IMR-90 (cell line): Measurements from ENCODE around the gene SLC36A1. TPM values are rescaled to one million over a fixed set of nuclear protein-coding genes. Genes with fewer than 3 reads are reported as not detected.

Experiments used
- ATAC-seq: fragments of 200-7000 bp; cut with Tn5 transposase; 2 replicates; pipeline ENCODE4 v1.9.1; 2020; ENCODE audit warnings: low read depth, mild to moderate bottlenecking, moderate library complexity
- BruUV-seq: library from RNA; stranded (reverse); fragments of 400-500 nt; replicated peaks from 2 replicates; lab custom pipeline; 2021; lab: Mats Ljungman, UMichigan
- CTCF ChIA-PET: fragments of 300-600 bp; formaldehyde crosslinking; extraction: SDS; loops from one replicate; lab custom pipeline; 2021; ENCODE audit warnings: antibody characterized with exemption; lab: Yijun Ruan, JAX
- POLR2A ChIA-PET: fragments of 300-600 bp; sonication (Branson Sonifier 250); formaldehyde crosslinking; loops from one replicate; lab custom pipeline; 2022; ENCODE audit warnings: antibody characterized with exemption; ENCODE audit not compliant: unreplicated experiment; lab: Charles Lee
- DNase-seq: peaks from one replicate; pipeline ENCODE4 v3.0.0; 2013
- H2AFZ ChIP-seq: replicated peaks from 2 replicates; pipeline ENCODE3; 2013; ENCODE audit warnings: low read length, mild to moderate bottlenecking; ENCODE audit not compliant: poor library complexity
- H2AK5ac ChIP-seq: 2 replicates; pipeline ENCODE4 v1.6.1; 2013; ENCODE audit warnings: low read depth, low read length, inconsistent platforms
- H2AK9ac ChIP-seq: replicated peaks from 2 replicates; pipeline ENCODE3; 2013; ENCODE audit warnings: mild to moderate bottlenecking, low read depth, low read length, moderate library complexity; ENCODE audit not compliant: poor library complexity
- H2BK120ac ChIP-seq: 2 replicates; pipeline ENCODE4 v1.6.1; 2013; ENCODE audit warnings: low read depth, low read length, inconsistent platforms
- H2BK15ac ChIP-seq: 3 replicates; pipeline ENCODE4 v1.6.1; 2013; ENCODE audit warnings: low read depth, low read length, inconsistent platforms
- H2BK20ac ChIP-seq: 2 replicates; pipeline ENCODE4 v1.6.1; 2013; ENCODE audit warnings: low read depth, mild to moderate bottlenecking, inconsistent platforms, low read length, moderate library complexity
- H2BK5ac ChIP-seq: 2 replicates; pipeline ENCODE4 v1.6.1; 2013; ENCODE audit warnings: mild to moderate bottlenecking, low read depth, low read length, inconsistent platforms; ENCODE audit not compliant: poor library complexity, severe bottlenecking
- H3K14ac ChIP-seq: replicated peaks from 2 replicates; pipeline ENCODE4 v1.6.1; 2013; ENCODE audit warnings: low read depth, low read length, inconsistent platforms
- H3K18ac ChIP-seq: 2 replicates; pipeline ENCODE4 v1.6.1; 2013; ENCODE audit warnings: low read depth, low read length, control low read depth
- H3K23ac ChIP-seq: 2 replicates; pipeline ENCODE4 v1.6.1; 2013; ENCODE audit warnings: low read depth, low read length, inconsistent platforms
- H3K27ac ChIP-seq: 2 replicates; pipeline ENCODE4 v1.5.1; 2013; ENCODE audit warnings: mild to moderate bottlenecking, control low read depth, low read length; ENCODE audit not compliant: insufficient read depth
- H3K27me3 ChIP-seq: 2 replicates; pipeline ENCODE4 v1.6.1; 2013; ENCODE audit warnings: low read length; ENCODE audit not compliant: control insufficient read depth, insufficient read depth
- H3K36me3 ChIP-seq: 2 replicates; pipeline ENCODE4 v1.6.1; 2013; ENCODE audit warnings: low read length, mixed read lengths; ENCODE audit not compliant: control insufficient read depth, insufficient read depth
- H3K4ac ChIP-seq: 2 replicates; pipeline ENCODE4 v1.6.1; 2013; ENCODE audit warnings: low read depth, low read length, inconsistent platforms
- H3K4me1 ChIP-seq: 2 replicates; pipeline ENCODE4 v1.6.1; 2013; ENCODE audit warnings: low read length, mixed read lengths; ENCODE audit not compliant: control insufficient read depth, insufficient read depth
- H3K4me2 ChIP-seq: 2 replicates; pipeline ENCODE4 v1.6.1; 2013; ENCODE audit warnings: low read depth, mild to moderate bottlenecking, control low read depth, low read length, moderate library complexity
- H3K4me3 ChIP-seq: 2 replicates; pipeline ENCODE4 v1.5.1; 2013; ENCODE audit warnings: low read depth, mild to moderate bottlenecking, control low read depth, low read length, moderate library complexity; ENCODE audit not compliant: insufficient read depth
- H3K56ac ChIP-seq: 2 replicates; pipeline ENCODE4 v1.6.1; 2013; ENCODE audit warnings: low read length, inconsistent platforms; ENCODE audit not compliant: insufficient read depth; ENCODE audit errors: extremely low read depth
- H3K79me1 ChIP-seq, 2 experiments: 2 replicates each; pipeline ENCODE4 v1.6.1; 2013; ENCODE audit warnings: low read length in 2 of 2, inconsistent platforms in 1 of 2, low read depth in 1 of 2
- H3K9ac ChIP-seq: 2 replicates; pipeline ENCODE4 v1.6.1; 2013; ENCODE audit warnings: low read depth, low read length, control low read depth
- H3K9me1 ChIP-seq: 2 replicates; pipeline ENCODE4 v1.6.1; 2013; ENCODE audit warnings: low read length, inconsistent platforms; ENCODE audit not compliant: insufficient read depth
- H3K9me3 ChIP-seq: 2 replicates; pipeline ENCODE4 v1.6.1; 2013; ENCODE audit warnings: low read length; ENCODE audit not compliant: control insufficient read depth, insufficient read depth
- H4K20me1 ChIP-seq: 2 replicates; pipeline ENCODE4 v1.6.1; 2013; ENCODE audit warnings: low read length, inconsistent platforms; ENCODE audit not compliant: insufficient read depth
- H4K5ac ChIP-seq: 2 replicates; pipeline ENCODE4 v1.6.1; 2013; ENCODE audit warnings: mild to moderate bottlenecking, low read depth, low read length, control low read depth
- H4K8ac ChIP-seq, 2 experiments: 2 replicates each; pipeline ENCODE4 v1.6.1; 2013; ENCODE audit warnings: low read depth in 2 of 2, low read length in 2 of 2, control low read depth in 1 of 2, inconsistent platforms in 1 of 2
- H4K91ac ChIP-seq: 2 replicates; pipeline ENCODE4 v1.6.1; 2013; ENCODE audit warnings: low read depth, low read length, inconsistent platforms; ENCODE audit not compliant: insufficient read depth
- CHD1 ChIP-seq: IDR thresholded peaks from 2 replicates; pipeline ENCODE4 v1.6.1; 2012; ENCODE audit warnings: low read depth, low read length, improper control_type of control experiment
- ELK1 ChIP-seq: fragments of 150-350 bp; IDR thresholded peaks from 2 replicates; pipeline ENCODE4 v1.6.1; 2016; ENCODE audit warnings: low read depth, mild to moderate bottlenecking, low read length, moderate library complexity, borderline replicate concordance
- FOS ChIP-seq: fragments of 150-350 bp; IDR thresholded peaks from 2 replicates; pipeline ENCODE4 v1.6.1; 2016; ENCODE audit warnings: low read depth, low read length
- MAZ ChIP-seq: IDR thresholded peaks from 2 replicates; pipeline ENCODE4 v1.6.1; 2012; ENCODE audit warnings: low read depth, mild to moderate bottlenecking, low read length, improper control_type of control experiment, moderate library complexity, borderline replicate concordance
- MXI1 ChIP-seq: IDR thresholded peaks from 2 replicates; pipeline ENCODE4 v1.6.1; 2012; ENCODE audit warnings: low read depth, mild to moderate bottlenecking, low read length, moderate library complexity, borderline replicate concordance
- POLR2A ChIP-seq: IDR thresholded peaks from 2 replicates; pipeline ENCODE4 v1.6.1; 2012; ENCODE audit warnings: mild to moderate bottlenecking, low read depth, low read length
- RAD21 ChIP-seq: IDR thresholded peaks from 2 replicates; pipeline ENCODE4 v1.6.1; 2012; ENCODE audit warnings: low read length, improper control_type of control experiment
- RCOR1 ChIP-seq: IDR thresholded peaks from 2 replicates; pipeline ENCODE4 v1.6.1; 2012; ENCODE audit warnings: mild to moderate bottlenecking, low read length, improper control_type of control experiment; ENCODE audit not compliant: insufficient replicate concordance
- RFX5 ChIP-seq: IDR thresholded peaks from 2 replicates; pipeline ENCODE4 v1.8.0; 2012; ENCODE audit warnings: low read depth, mild to moderate bottlenecking, low read length, moderate library complexity
- SMC3 ChIP-seq: fragments of 150-350 bp; IDR thresholded peaks from 2 replicates; pipeline ENCODE4 v1.6.1; 2016; ENCODE audit warnings: low read depth, mild to moderate bottlenecking, antibody characterized with exemption, low read length, moderate library complexity
- WGBS, 2 experiments: methylation state at CpG; one replicate each; pipeline versions ENCODE4 v1.1.5 to v1.1.7; 2013; ENCODE audit warnings: missing lambda C conversion rate in 2 of 2; ENCODE audit not compliant: insufficient read length in 1 of 2; ENCODE audit errors: extremely low coverage in 2 of 2; 5-methylcytosine and 5-hydroxymethylcytosine counted together
- dilution Hi-C: fragments of 300-500 bp; cut with HindIII; formaldehyde crosslinking; loops from one replicate; pipeline ENCODE4 v1.14.3; 2018; ENCODE audit warnings: low sequenced_read_pairs; ENCODE audit not compliant: unreplicated experiment
- in situ Hi-C: fragments of 300-500 bp; cut with MboI; formaldehyde crosslinking; loops from 3 replicates; pipeline ENCODE4 v1.14.3; 2019; ENCODE audit warnings: low sequenced_read_pairs, inconsistent platforms, mixed read lengths
- intact Hi-C: fragments of 100-400 bp; cut with micrococcal nuclease; formaldehyde crosslinking; loops from 2 replicates; pipeline ENCODE4 v1.10.0; 2022
- polyA plus RNA-seq, 3 experiments: library from polyadenylated mRNA; depleted of rRNA; stranded (reverse); fragments of >200 nt; gene quantifications; 2 replicates each; pipeline ENCODE4 v1.2.3, GENCODE V29; 2012; ENCODE audit warnings: low replicate concordance in 1 of 3
- total RNA-seq: library from RNA; depleted of rRNA; stranded (reverse); fragments of >200 nt; gene quantifications from 2 replicates; pipeline ENCODE4 v1.2.3, GENCODE V29; 2012

Gene SLC36A1
- total and polyA plus RNA-seq, 2 of the 4 experiments (the other 2 are of a cell fraction) = 5.7 to 8.7 TPM

- POLR2A ChIA-PET = no interaction called here
- in situ Hi-C loops = no loop called here
Observed at GRCh38 chr5:151517122-151517920, 69.9 kb downstream of the SLC36A1 start.

More at GRCh38 chr5:151517122-151517920, 69.9 kb downstream of the SLC36A1 start:
- no peak overlapping the region for H2BK20ac ChIP-seq
- no peak for TF ChIP-seq POLR2A
- no peak for TF ChIP-seq RAD21
- TF ChIP-seq CHD1 = no peak
- TF ChIP-seq RFX5 = no peak
- TF ChIP-seq MXI1 = no peak
- no peak for TF ChIP-seq FOS
- TF ChIP-seq ELK1 = no peak
- no peak for TF ChIP-seq MAZ
- TF ChIP-seq SMC3 = no peak
- no peak for TF ChIP-seq RCOR1
- H3K4me3 ChIP-seq = no peak overlapping the region
- no peak overlapping the region for H3K18ac ChIP-seq
- CTCF ChIA-PET = no interaction called here
- no peak overlapping the region for H2BK15ac ChIP-seq
- no peak overlapping the region for H4K8ac ChIP-seq
- H2BK5ac ChIP-seq = no peak overlapping the region
- no peak overlapping the region for H2BK120ac ChIP-seq
- H4K5ac ChIP-seq = no peak overlapping the region
- no peaks in the 10 kb centered on the region for H4K20me1 ChIP-seq
- dilution Hi-C loops (no loop called here), intact Hi-C loops (no loop called here)
- DNase-seq = no peak
- no peak overlapping the region for H4K91ac ChIP-seq
- H2AFZ ChIP-seq = no peak overlapping the region
- H3K56ac ChIP-seq = no peak overlapping the region
- no peaks in the 10 kb centered on the region for H3K36me3 ChIP-seq
- no CpG with 5 or more reads among the region's 8 CpGs for WGBS, 2 experiments
- BruUV-seq = no TSS peak
- H3K9me3 ChIP-seq = no peaks in the 10 kb centered on the region
- H3K9me1 ChIP-seq = no peaks in the 10 kb centered on the region
- peaks cover 1% of the 10 kb centered on the region; the same call in 1 of the 2 replicates for H3K27me3 ChIP-seq
- no peak overlapping the region for H3K23ac ChIP-seq
- H3K27ac ChIP-seq = no peak overlapping the region
- H3K4ac ChIP-seq = no peak overlapping the region
- H3K9ac ChIP-seq = no peak overlapping the region
- H2AK5ac ChIP-seq = no peak overlapping the region
- no peak overlapping the region for H2AK9ac ChIP-seq
- H3K4me1 ChIP-seq = no peaks in the 10 kb centered on the region
- no peaks in the 10 kb centered on the region for H3K79me1 ChIP-seq
- H3K4me2 ChIP-seq = no peak overlapping the region
- no peak overlapping the region for H3K14ac ChIP-seq
- no peak for ATAC-seq
